ENCODE measurements around the gene RBM20. TPM values are rescaled to one million over a fixed set of nuclear protein-coding genes. Genes with fewer than 3 reads are reported as not detected.
A peak's percentile ranks its signal among the peaks of the same experiment; 100 is the strongest.

RBM20 gene
- total and polyA plus RNA-seq, 2 of the 13 experiments (the other 11 are each of a cell fraction or from before 2014, with no cell fraction given) = 0.02 to 0.22 TPM

GRCh38 chr10:110843796-110844616 is 199.9 kb downstream of the RBM20 start (continued):
- peak; percentile 23 for TF ChIP-seq ZNF781 (CRISPR knock-in tag; IDR thresholded peaks at IDR 0.05; ENCODE audit: borderline replicate concordance, not compliant biosample characterization)
- TF ChIP-seq, protein P1, sequence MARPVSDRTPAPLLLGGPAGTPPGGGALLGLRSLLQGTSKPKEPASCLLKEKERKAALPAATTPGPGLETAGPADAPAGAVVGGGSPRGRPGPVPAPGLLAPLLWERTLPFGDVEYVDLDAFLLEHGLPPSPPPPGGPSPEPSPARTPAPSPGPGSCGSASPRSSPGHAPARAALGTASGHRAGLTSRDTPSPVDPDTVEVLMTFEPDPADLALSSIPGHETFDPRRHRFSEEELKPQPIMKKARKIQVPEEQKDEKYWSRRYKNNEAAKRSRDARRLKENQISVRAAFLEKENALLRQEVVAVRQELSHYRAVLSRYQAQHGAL (CRISPR knock-in tag; IDR thresholded peaks at IDR 0.05; ENCODE audit: not compliant biosample characterization) = no peak
- peak; percentile 61; the same call in 1 of the 2 replicates for TF ChIP-seq RXRA (CRISPR knock-in tag; IDR thresholded peaks at IDR 0.05)
- TF ChIP-seq ZNF761 (CRISPR knock-in tag; conservative IDR thresholded peaks at IDR 0.05) = no peak
- TF ChIP-seq ZNF766 (CRISPR knock-in tag; IDR thresholded peaks at IDR 0.05; ENCODE audit: borderline replicate concordance) = no peak
- no peak for TF ChIP-seq TIGD3 (CRISPR knock-in tag; IDR thresholded peaks at IDR 0.05; ENCODE audit: borderline replicate concordance)
- TF ChIP-seq TFAP4 (IDR thresholded peaks at IDR 0.05; ENCODE audit: borderline replicate concordance, low read depth) = peak; percentile 70; the same call in 1 of the 2 replicates
- peak; percentile 37; the same call in 1 of the 2 replicates for TF ChIP-seq HNF1B (CRISPR knock-in tag; IDR thresholded peaks at IDR 0.05)
- no peak for TF ChIP-seq ZNF660 (CRISPR knock-in tag; IDR thresholded peaks at IDR 0.05; ENCODE audit: borderline replicate concordance, low read depth)
- no peak for TF ChIP-seq TBX2 (CRISPR knock-in tag; IDR thresholded peaks at IDR 0.05; ENCODE audit: borderline replicate concordance)
- no peak for TF ChIP-seq NFE2L2 (IDR thresholded peaks at IDR 0.05; ENCODE audit: low read length)
- TF ChIP-seq, protein P2, sequence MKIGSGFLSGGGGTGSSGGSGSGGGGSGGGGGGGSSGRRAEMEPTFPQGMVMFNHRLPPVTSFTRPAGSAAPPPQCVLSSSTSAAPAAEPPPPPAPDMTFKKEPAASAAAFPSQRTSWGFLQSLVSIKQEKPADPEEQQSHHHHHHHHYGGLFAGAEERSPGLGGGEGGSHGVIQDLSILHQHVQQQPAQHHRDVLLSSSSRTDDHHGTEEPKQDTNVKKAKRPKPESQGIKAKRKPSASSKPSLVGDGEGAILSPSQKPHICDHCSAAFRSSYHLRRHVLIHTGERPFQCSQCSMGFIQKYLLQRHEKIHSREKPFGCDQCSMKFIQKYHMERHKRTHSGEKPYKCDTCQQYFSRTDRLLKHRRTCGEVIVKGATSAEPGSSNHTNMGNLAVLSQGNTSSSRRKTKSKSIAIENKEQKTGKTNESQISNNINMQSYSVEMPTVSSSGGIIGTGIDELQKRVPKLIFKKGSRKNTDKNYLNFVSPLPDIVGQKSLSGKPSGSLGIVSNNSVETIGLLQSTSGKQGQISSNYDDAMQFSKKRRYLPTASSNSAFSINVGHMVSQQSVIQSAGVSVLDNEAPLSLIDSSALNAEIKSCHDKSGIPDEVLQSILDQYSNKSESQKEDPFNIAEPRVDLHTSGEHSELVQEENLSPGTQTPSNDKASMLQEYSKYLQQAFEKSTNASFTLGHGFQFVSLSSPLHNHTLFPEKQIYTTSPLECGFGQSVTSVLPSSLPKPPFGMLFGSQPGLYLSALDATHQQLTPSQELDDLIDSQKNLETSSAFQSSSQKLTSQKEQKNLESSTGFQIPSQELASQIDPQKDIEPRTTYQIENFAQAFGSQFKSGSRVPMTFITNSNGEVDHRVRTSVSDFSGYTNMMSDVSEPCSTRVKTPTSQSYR (CRISPR knock-in tag; IDR thresholded peaks at IDR 0.05; ENCODE audit: borderline replicate concordance) = peak; percentile 75; the same call in 1 of the 2 replicates
- no peak for TF ChIP-seq MBNL3 (CRISPR knock-in tag; conservative IDR thresholded peaks at IDR 0.05)
- no peak for TF ChIP-seq ZNF788 (CRISPR knock-in tag; IDR thresholded peaks at IDR 0.05; ENCODE audit: borderline replicate concordance)
- TF ChIP-seq ZNF772 (CRISPR knock-in tag; IDR thresholded peaks at IDR 0.05) = no peak
- no peak for TF ChIP-seq SUZ12 (IDR thresholded peaks at IDR 0.05; ENCODE audit: low read depth, low read length)
- TF ChIP-seq ZNF343 (CRISPR knock-in tag; IDR thresholded peaks at IDR 0.05) = no peak
- TF ChIP-seq NFE2 (CRISPR knock-in tag; IDR thresholded peaks at IDR 0.05) = no peak
- TF ChIP-seq ESRRA (CRISPR knock-in tag; IDR thresholded peaks at IDR 0.05; ENCODE audit: low read depth) = no peak
- no peak for TF ChIP-seq ZFP36 (IDR thresholded peaks at IDR 0.05; ENCODE audit: borderline replicate concordance, low read depth, low read length, partially characterized antibody)
